Measurements from ENCODE around the gene ITFG2.

ITFG2 gene

GRCh38 chr12:2768224-2768961 lies 44.1 kb upstream of the ITFG2 start:
- TF ChIP-seq CEBPB (IDR thresholded peaks at IDR 0.05) (no peak), ZBTB7A (IDR thresholded peaks at IDR 0.05; ENCODE audit: low read depth) (no peak), TCF12 (IDR thresholded peaks at IDR 0.05; ENCODE audit: low read depth) (no peak), USF1 (IDR thresholded peaks at IDR 0.05) (no peak), MAX (IDR thresholded peaks at IDR 0.05) (no peak), NFIC (IDR thresholded peaks at IDR 0.05) (no peak), TAF1 (IDR thresholded peaks at IDR 0.05; ENCODE audit: low read depth) (no peak), EGR1 (IDR thresholded peaks at IDR 0.05) (no peak), FOXM1 (IDR thresholded peaks at IDR 0.05; ENCODE audit: borderline replicate concordance, low read depth) (no peak), TEAD4 (IDR thresholded peaks at IDR 0.05) (no peak), YY1 (IDR thresholded peaks at IDR 0.05; ENCODE audit: low read depth) (no peak), RAD21 (IDR thresholded peaks at IDR 0.05; ENCODE audit: low read depth) (no peak), EP300 (IDR thresholded peaks at IDR 0.05; ENCODE audit: borderline replicate concordance) (no peak), REST (IDR thresholded peaks at IDR 0.05; ENCODE audit: low read depth) (no peak), CREB1 (IDR thresholded peaks at IDR 0.05; ENCODE audit: low read depth) (no peak)

GRCh38 chr12:2769866-2770533 lies 42.5 kb upstream of the ITFG2 start:
- TF ChIP-seq TCF12 (IDR thresholded peaks at IDR 0.05; ENCODE audit: low read depth) (no peak), TEAD4 (IDR thresholded peaks at IDR 0.05) (no peak), CREB1 (IDR thresholded peaks at IDR 0.05; ENCODE audit: low read depth) (no peak), TAF1 (IDR thresholded peaks at IDR 0.05; ENCODE audit: low read depth) (no peak), NFIC (IDR thresholded peaks at IDR 0.05) (no peak), CEBPB (IDR thresholded peaks at IDR 0.05) (no peak), EP300 (IDR thresholded peaks at IDR 0.05; ENCODE audit: borderline replicate concordance) (no peak), USF1 (IDR thresholded peaks at IDR 0.05) (no peak), EGR1 (IDR thresholded peaks at IDR 0.05) (no peak), RAD21 (IDR thresholded peaks at IDR 0.05; ENCODE audit: low read depth) (no peak), MAX (IDR thresholded peaks at IDR 0.05) (no peak), REST (IDR thresholded peaks at IDR 0.05; ENCODE audit: low read depth) (no peak), ZBTB7A (IDR thresholded peaks at IDR 0.05; ENCODE audit: low read depth) (no peak)

GRCh38 chr12:2772370-2772769 lies 40.1 kb upstream of the ITFG2 start:
- TF ChIP-seq USF1 (IDR thresholded peaks at IDR 0.05) (no peak), NFIC (IDR thresholded peaks at IDR 0.05) (no peak), CREB1 (IDR thresholded peaks at IDR 0.05; ENCODE audit: low read depth) (no peak), TAF1 (IDR thresholded peaks at IDR 0.05; ENCODE audit: low read depth) (no peak), EP300 (IDR thresholded peaks at IDR 0.05; ENCODE audit: borderline replicate concordance) (no peak), REST (IDR thresholded peaks at IDR 0.05; ENCODE audit: low read depth) (no peak), EGR1 (IDR thresholded peaks at IDR 0.05) (no peak), CEBPB (IDR thresholded peaks at IDR 0.05) (no peak), FOXM1 (IDR thresholded peaks at IDR 0.05; ENCODE audit: borderline replicate concordance, low read depth) (no peak)
